Left lung (tissue), 10 donors: ENCODE results near the gene CNIH4. TPM values are rescaled to one million over a fixed set of nuclear protein-coding genes. Genes with fewer than 3 reads are reported as not detected.
"Not testable (repeated sequence)": the region's sequence is repeated elsewhere in the genome, so short reads cannot be mapped to it uniquely, and the experiment has no call there.

Experiments used
- ATAC-seq: fragments of 200-7000 bp; cut with Tn5 transposase; one replicate; pipeline ENCODE4 v1.9.1; 2020; ENCODE audit warnings: moderate library complexity
- DNase-seq, 4 donors: peaks; one replicate each; pipeline ENCODE4 v3.0.0-alpha.2; 2013 to 2020
- H3K27ac ChIP-seq, 2 donors: fragments of 200-600 bp; sonication (generic) in 1 of 2; one replicate each; pipeline versions ENCODE4 v1.5.0 to v1.8.0; 2020 to 2021
- H3K27me3 ChIP-seq, 2 donors: fragments of 200-600 bp; sonication (generic) in 1 of 2; one replicate each; pipeline versions ENCODE4 v1.5.0 to v1.8.0; 2020 to 2021
- H3K36me3 ChIP-seq, 2 donors: fragments of 200-600 bp; sonication (generic) in 1 of 2; one replicate each; pipeline versions ENCODE4 v1.5.0 to v1.8.0; 2020 to 2021
- H3K4me1 ChIP-seq, 2 donors: fragments of 200-600 bp; one replicate each; pipeline ENCODE4 v1.8.0; 2021
- H3K4me3 ChIP-seq, 2 donors: fragments of 200-600 bp; sonication (generic) in 1 of 2; one replicate each; pipeline versions ENCODE4 v1.5.0 to v1.8.0; 2020 to 2021; ENCODE audit warnings: mild to moderate bottlenecking in 1 of 2
- H3K9me3 ChIP-seq, 2 donors: fragments of 200-600 bp; sonication (generic) in 1 of 2; one replicate each; pipeline versions ENCODE4 v1.5.0 to v1.8.0; 2020 to 2021
- CTCF ChIP-seq, 2 donors: fragments of 200-600 bp; sonication (generic) in 1 of 2; IDR thresholded peaks; one replicate each; pipeline versions ENCODE4 v1.5.0 to v1.8.0; 2021; ENCODE audit warnings: antibody characterized with exemption in 2 of 2
- intact Hi-C, 2 donors: fragments of 100-400 bp; cut with DNase I; formaldehyde crosslinking; loops; one replicate each; pipeline versions ENCODE4 v1.11.2 to v1.14.2; 2022
- polyA plus RNA-seq, 6 donors: library from polyadenylated mRNA; unstranded; fragments of 120-200 nt; gene quantifications; one replicate each; pipeline ENCODE4 v1.2.1, GENCODE V29; 2013; ENCODE audit not compliant: insufficient read length in 6 of 6
- total RNA-seq, 2 donors: library from RNA; stranded (reverse); fragmentation: NEBNext Ultra II Directional; extraction: Animal tissue kit (Norgen Biotek cat#: 25700); gene quantifications; one replicate each; pipeline ENCODE4 v1.2.1, GENCODE V29; 2021
- donor health status: DM: no; HTN: yes; CAD: no.
- donor health status: DM: no; HTN: no; CAD: no.

CNIH4 gene
- total and polyA plus RNA-seq, 8 donors = 34.3 to 87.4 (median 39.5) TPM

GRCh38 chr1:224348137-224348536, 8.5 kb upstream of the CNIH4 start:
- ATAC-seq (no peak), DNase-seq (no peak)
- Histone ChIP-seq H3K27me3 (no peaks in the 10 kb centered on the region), H3K27ac (no peak overlapping the region), H3K9me3 (peaks cover 0 to 21% of the 10 kb centered on the region in 2 donors), H3K36me3 (no peaks in the 10 kb centered on the region), H3K4me1 (no peaks in the 10 kb centered on the region), H3K4me3 (no peak overlapping the region)
- TF ChIP-seq CTCF (IDR thresholded peaks at IDR 0.05) = no peak
- intact Hi-C loops = no loop called here

- H3K4me3 ChIP-seq, H3K36me3 ChIP-seq, H3K4me1 ChIP-seq, H3K27ac ChIP-seq, intact Hi-C loops, ATAC-seq, H3K27me3 ChIP-seq, H3K9me3 ChIP-seq, DNase-seq: not testable (repeated sequence)
Measured at GRCh38 chr1:224349716-224350115, 7.0 kb upstream of the CNIH4 start.

GRCh38 chr1:224352436-224353085, 4.1 kb upstream of the CNIH4 start:
- intact Hi-C loops, H3K27me3 ChIP-seq: not testable (repeated sequence)
- peak in 1 of 4 donors; percentile 64 for DNase-seq

GRCh38 chr1:224353975-224354925, 2.4 kb upstream of the CNIH4 start:
- H3K36me3 ChIP-seq = no peaks in the 10 kb centered on the region
- H3K4me3 ChIP-seq = no peak overlapping the region
- TF ChIP-seq CTCF (IDR thresholded peaks at IDR 0.05) = no peak
- no peaks in the 10 kb centered on the region for H3K9me3 ChIP-seq
- intact Hi-C loops = no loop called here
- peaks cover 0 to 25% of the 10 kb centered on the region in 2 donors for H3K4me1 ChIP-seq
- ATAC-seq (no peak), DNase-seq (no peak)
- H3K27ac ChIP-seq = no peak overlapping the region
- no peaks in the 10 kb centered on the region for H3K27me3 ChIP-seq

More at GRCh38 chr1:224352436-224353085, 4.1 kb upstream of the CNIH4 start:
- H3K4me3 ChIP-seq, H3K36me3 ChIP-seq, ATAC-seq, H3K9me3 ChIP-seq, H3K4me1 ChIP-seq, H3K27ac ChIP-seq: not testable (repeated sequence)

- Histone ChIP-seq H3K27me3 (no peaks in the 10 kb centered on the region), H3K4me3 (peak overlapping the region; percentile 94), H3K4me1 (peaks cover 0 to 43% of the 10 kb centered on the region in 2 donors), H3K36me3 (peaks cover 0 to 4% of the 10 kb centered on the region in 2 donors), H3K9me3 (no peaks in the 10 kb centered on the region), H3K27ac (peak overlapping the region; percentile 90 to 95)
- intact Hi-C loops = no loop called here
- peak; percentile 37 for ATAC-seq
- peak in 2 of 4 donors; percentile 24 to 36 for DNase-seq
- TF ChIP-seq CTCF (IDR thresholded peaks at IDR 0.05) = no peak
Measured at GRCh38 chr1:224357626-224358124, 996 bp downstream of the CNIH4 start.

GRCh38 chr1:224358237-224358636, 1.6 kb downstream of the CNIH4 start:
- Histone ChIP-seq H3K9me3 (no peaks in the 10 kb centered on the region), H3K4me3 (peak overlapping the region in 1 of 2 donors; percentile 94), H3K27me3 (no peaks in the 10 kb centered on the region), H3K4me1 (peaks cover 0 to 44% of the 10 kb centered on the region in 2 donors), H3K36me3 (peaks cover 0 to 6% of the 10 kb centered on the region in 2 donors), H3K27ac (peak overlapping the region; percentile 90 to 95)
- DNase-seq (peak in 1 of 4 donors; percentile 80), ATAC-seq (no peak)
- TF ChIP-seq CTCF (IDR thresholded peaks at IDR 0.05) = no peak
- intact Hi-C loops = no loop called here
